Endothelial cell of umbilical vein (primary cell): ENCODE measurements around the gene CETN3. TPM values are rescaled to one million over a fixed set of nuclear protein-coding genes. Genes with fewer than 3 reads are reported as not detected.

Experiments
- BruUV-seq: library from RNA; stranded (reverse); fragments of 400-500 nt; replicated peaks from 2 replicates; lab custom pipeline; 2021; lab: Mats Ljungman, UMichigan
- CTCF ChIA-PET: fragments of 300-600, 350-600 bp; sonication (Branson Sonifier 250); formaldehyde crosslinking; loops from one replicate; lab custom pipeline; 2021; ENCODE audit warnings: antibody characterized with exemption, inconsistent platforms; lab: Charles Lee
- POLR2A ChIA-PET: fragments of 300-600, 350-600 bp; sonication (Branson Sonifier 250); formaldehyde crosslinking; loops from one replicate; lab custom pipeline; 2021; ENCODE audit warnings: antibody characterized with exemption, inconsistent platforms; lab: Charles Lee
- DNase-seq: peaks from one replicate; pipeline ENCODE4 v3.0.0-alpha.2; 2011; ENCODE audit warnings: low read depth, low spot score
- FAIRE-seq: peaks from 2 replicates; lab custom pipeline; 2011; peaks lifted over from hg19 to GRCh38; lab: Jason Lieb, UNC
- H2AFZ ChIP-seq: 2 replicates; pipeline ENCODE4 v1.6.0; 2012; ENCODE audit warnings: low read depth, low read length, control low read depth, inconsistent platforms
- H3K27ac ChIP-seq: 2 replicates; pipeline ENCODE4 v1.5.1; 2011; ENCODE audit warnings: low read depth, mild to moderate bottlenecking, control low read depth, low read length, moderate library complexity; ENCODE audit not compliant: insufficient read depth
- H3K27me3 ChIP-seq, 2 experiments: 2 replicates each; pipeline versions ENCODE4 v1.6.0 to v1.6.1; 2011; ENCODE audit warnings: low read length in 2 of 2, mixed read lengths in 1 of 2; ENCODE audit not compliant: control insufficient read depth in 2 of 2, insufficient read depth in 2 of 2
- H3K36me3 ChIP-seq, 2 experiments: 2 replicates in 1 of 2; 3 replicates in 1 of 2; pipeline ENCODE4 v1.5.1; 2011; ENCODE audit warnings: low read length in 2 of 2, mild to moderate bottlenecking in 1 of 2, moderate library complexity in 1 of 2; ENCODE audit not compliant: control insufficient read depth in 2 of 2, insufficient read depth in 2 of 2; ENCODE audit errors: extremely low read depth in 1 of 2
- H3K4me1 ChIP-seq: 3 replicates; pipeline ENCODE4 v1.5.1; 2011; ENCODE audit warnings: mild to moderate bottlenecking, low read length; ENCODE audit not compliant: control insufficient read depth, insufficient read depth; ENCODE audit errors: extremely low read depth
- H3K4me2 ChIP-seq: 2 replicates; pipeline ENCODE4 v1.6.1; 2011; ENCODE audit warnings: low read length, control low read depth, mixed read lengths; ENCODE audit not compliant: insufficient read depth
- H3K4me3 ChIP-seq, 3 experiments: fragments of 200-600 bp in 1 of 3; sonication (generic), shearing (Covaris generic) in 1 of 3; replicated peaks in 1 of 3; 2 replicates each; pipeline ENCODE4 v1.5.1; 2011 to 2016; ENCODE audit warnings: control low read depth in 3 of 3, low read length in 3 of 3, mild to moderate bottlenecking in 2 of 3, inconsistent platforms in 1 of 3, low read depth in 1 of 3, moderate library complexity in 1 of 3; ENCODE audit not compliant: insufficient read depth in 1 of 3
- H3K79me2 ChIP-seq: 2 replicates; pipeline ENCODE4 v1.6.0; 2012; ENCODE audit warnings: low read length, inconsistent platforms; ENCODE audit not compliant: control insufficient read depth, insufficient read depth
- H3K9ac ChIP-seq: replicated peaks from 2 replicates; pipeline ENCODE3; 2011; ENCODE audit warnings: low read length, control low read depth; ENCODE audit not compliant: insufficient read depth; ENCODE audit errors: extremely low read depth
- H3K9me1 ChIP-seq: replicated peaks from 3 replicates; pipeline ENCODE4 v1.6.0; 2011; ENCODE audit warnings: mild to moderate bottlenecking, low read length; ENCODE audit not compliant: control insufficient read depth, insufficient read depth; ENCODE audit errors: extremely low read depth
- H3K9me3 ChIP-seq: replicated peaks from 2 replicates; pipeline ENCODE4 v1.5.1; 2012; ENCODE audit warnings: low read length, inconsistent platforms; ENCODE audit not compliant: control insufficient read depth, insufficient read depth
- H4K20me1 ChIP-seq: replicated peaks from 2 replicates; pipeline ENCODE3; 2011; ENCODE audit warnings: mild to moderate bottlenecking, low read length; ENCODE audit not compliant: control insufficient read depth, insufficient read depth; ENCODE audit errors: extremely low read depth
- EZH2 ChIP-seq: IDR thresholded peaks from 2 replicates; pipeline ENCODE4 v1.6.1; 2012; ENCODE audit warnings: borderline replicate concordance, low read depth, mild to moderate bottlenecking, moderate library complexity, low read length, inconsistent platforms; ENCODE audit not compliant: severe bottlenecking
- JUN ChIP-seq: IDR thresholded peaks from 2 replicates; pipeline ENCODE4 v1.6.1; 2011; ENCODE audit warnings: borderline replicate concordance, low read depth; ENCODE audit not compliant: insufficient read length, insufficient read depth
- MYC ChIP-seq: IDR thresholded peaks from one replicate; pipeline ENCODE4 v1.6.1; 2011; ENCODE audit warnings: mild to moderate bottlenecking, low read depth, low read length
- POLR2A ChIP-seq: IDR thresholded peaks from 2 replicates; pipeline ENCODE4 v1.6.1; 2012; ENCODE audit warnings: low read depth, mild to moderate bottlenecking, control low read depth, low read length
- POLR2AphosphoS5 ChIP-seq: IDR thresholded peaks from 2 replicates; pipeline ENCODE4 v1.6.1; 2012; ENCODE audit warnings: low read depth, mild to moderate bottlenecking, control low read depth, low read length, moderate library complexity; ENCODE audit not compliant: insufficient read depth
- dilution Hi-C: fragments of 300-500 bp; cut with MboI; formaldehyde crosslinking; loops from one replicate; pipeline ENCODE4 v1.15.0; 2019; ENCODE audit warnings: low sequenced_read_pairs; ENCODE audit not compliant: extremely low pct_ligation_motif_present
- intact Hi-C: fragments of 100-400 bp; cut with micrococcal nuclease; formaldehyde crosslinking; loops from one replicate; pipeline ENCODE4 v1.10.0; 2022
- polyA plus RNA-seq, 4 experiments: library from polyadenylated mRNA; depleted of rRNA in 3 of 4; stranded (reverse) in 3 of 4; unstranded in 1 of 4; fragments of >200 nt; gene quantifications; 2 replicates each; pipeline versions ENCODE4 v1.2.1 to v1.2.3, GENCODE V29; 2011 to 2012; ENCODE audit warnings: missing spikeins in 1 of 4
- total RNA-seq: library from RNA; stranded (reverse); gene quantifications from 2 replicates; pipeline ENCODE4 v1.2.3, GENCODE V29; 2021
- TF ChIP-seq, protein P1 (sequence below): IDR thresholded peaks from 2 replicates; pipeline ENCODE4 v1.6.1; 2011; ENCODE audit not compliant: insufficient read depth, insufficient read length
- TF ChIP-seq, protein P2 (sequence below), 2 donors: IDR thresholded peaks; 1 replicate in 1 of 2; 2 replicates in 1 of 2; pipeline ENCODE4 v1.5.1; 2011; ENCODE audit warnings: low read length in 2 of 2, mild to moderate bottlenecking in 2 of 2, moderate library complexity in 2 of 2, control low read depth in 1 of 2, inconsistent platforms in 1 of 2, low read depth in 1 of 2; ENCODE audit not compliant: insufficient read depth in 1 of 2; ENCODE audit errors: extremely low read depth in 1 of 2

The CETN3 gene
- total and polyA plus RNA-seq, 2 donors (not counting 3 experiments of a cell fraction or from before 2014, with no cell fraction given) = 2.2 to 17.3 TPM

DNA sequence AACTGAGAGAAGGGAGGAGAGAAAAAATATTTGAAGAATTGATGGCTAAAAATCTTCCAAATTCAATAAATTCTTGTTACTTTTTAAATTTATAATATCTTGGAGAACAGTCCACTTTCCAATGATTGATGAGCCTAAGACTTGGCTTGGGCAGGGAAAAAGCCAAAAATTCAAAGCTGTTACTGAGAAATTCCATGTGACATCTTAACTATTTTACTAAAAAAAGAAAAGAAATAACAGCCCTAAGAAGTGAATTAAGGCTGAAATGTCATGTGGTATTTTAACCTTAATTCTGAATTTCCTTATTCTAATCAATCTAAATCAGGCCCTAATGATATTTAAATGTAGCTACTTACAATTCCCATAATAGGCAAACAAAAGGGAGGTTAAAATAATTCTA is 53.4 kb downstream of the CETN3 start:
- Histone ChIP-seq H3K27me3 (no peaks in the 10 kb centered on the region), H3K9me3 (no peaks in the 10 kb centered on the region), H3K4me2 (no peak overlapping the region), H3K79me2 (no peaks in the 10 kb centered on the region), H4K20me1 (no peaks in the 10 kb centered on the region), H3K27ac (no peak overlapping the region), H3K4me3 (no peak overlapping the region), H3K9ac (no peak overlapping the region), H3K4me1 (no peaks in the 10 kb centered on the region), H2AFZ (no peak overlapping the region), H3K9me1 (no peaks in the 10 kb centered on the region), H3K36me3 (no peaks in the 10 kb centered on the region)
- TF ChIP-seq MYC = no peak
- no peak for TF ChIP-seq POLR2A
- no peak for TF ChIP-seq EZH2
- TF ChIP-seq, protein P1, sequence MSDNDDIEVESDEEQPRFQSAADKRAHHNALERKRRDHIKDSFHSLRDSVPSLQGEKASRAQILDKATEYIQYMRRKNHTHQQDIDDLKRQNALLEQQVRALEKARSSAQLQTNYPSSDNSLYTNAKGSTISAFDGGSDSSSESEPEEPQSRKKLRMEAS = no peak
- no peak for TF ChIP-seq POLR2AphosphoS5
- TF ChIP-seq, protein P2, sequence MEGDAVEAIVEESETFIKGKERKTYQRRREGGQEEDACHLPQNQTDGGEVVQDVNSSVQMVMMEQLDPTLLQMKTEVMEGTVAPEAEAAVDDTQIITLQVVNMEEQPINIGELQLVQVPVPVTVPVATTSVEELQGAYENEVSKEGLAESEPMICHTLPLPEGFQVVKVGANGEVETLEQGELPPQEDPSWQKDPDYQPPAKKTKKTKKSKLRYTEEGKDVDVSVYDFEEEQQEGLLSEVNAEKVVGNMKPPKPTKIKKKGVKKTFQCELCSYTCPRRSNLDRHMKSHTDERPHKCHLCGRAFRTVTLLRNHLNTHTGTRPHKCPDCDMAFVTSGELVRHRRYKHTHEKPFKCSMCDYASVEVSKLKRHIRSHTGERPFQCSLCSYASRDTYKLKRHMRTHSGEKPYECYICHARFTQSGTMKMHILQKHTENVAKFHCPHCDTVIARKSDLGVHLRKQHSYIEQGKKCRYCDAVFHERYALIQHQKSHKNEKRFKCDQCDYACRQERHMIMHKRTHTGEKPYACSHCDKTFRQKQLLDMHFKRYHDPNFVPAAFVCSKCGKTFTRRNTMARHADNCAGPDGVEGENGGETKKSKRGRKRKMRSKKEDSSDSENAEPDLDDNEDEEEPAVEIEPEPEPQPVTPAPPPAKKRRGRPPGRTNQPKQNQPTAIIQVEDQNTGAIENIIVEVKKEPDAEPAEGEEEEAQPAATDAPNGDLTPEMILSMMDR (IDR thresholded peaks at IDR 0.05; ENCODE audit: extremely low read depth in 1 of 2, insufficient read depth in 1 of 2, low read depth in 1 of 2, low read length in 2 of 2) = no peak
- no peak for TF ChIP-seq JUN
- dilution Hi-C loops = no loop called here
- DNase-seq (no peak), FAIRE-seq (no peak)
- intact Hi-C loops = no loop called here
- CTCF ChIA-PET = interaction anchor here (0.9 kb wide), 1 partner anchor 11 kb away, joined by 3 read pairs; no protein-coding TSS in a partner anchor
- POLR2A ChIA-PET = no interaction called here
- BruUV-seq = no TSS peak
